SU-DHL-6 (cell line): ENCODE measurements around the gene PTRH2.

ENCODE experiments used
- H2AFZ ChIP-seq: fragments of 200-600 bp; sonication (generic); 2 replicates; pipeline ENCODE4 v1.6.1; 2014; ENCODE audit warnings: low read depth, mild to moderate bottlenecking, moderate library complexity, mixed read lengths, antibody characterized with exemption, low read length; ENCODE audit not compliant: severe bottlenecking
- H3F3A ChIP-seq: fragments of 200-600 bp; shearing (Covaris generic); 2 replicates; pipeline ENCODE4 v1.6.0; 2016; ENCODE audit warnings: antibody characterized with exemption, mild to moderate bottlenecking; ENCODE audit not compliant: insufficient read depth
- H3K27ac ChIP-seq: fragments of 200-600 bp; sonication (generic); 2 replicates; pipeline ENCODE4 v1.5.1; 2016; ENCODE audit warnings: low read depth, mild to moderate bottlenecking, low read length, moderate library complexity, mixed read lengths
- H3K27me3 ChIP-seq: fragments of 200-600 bp; sonication (generic), shearing (Covaris generic); 2 replicates; pipeline ENCODE4 v1.6.0; 2014; ENCODE audit warnings: mild to moderate bottlenecking, low read length
- H3K36me3 ChIP-seq: fragments of 200-600 bp; sonication (generic); 2 replicates; pipeline ENCODE4 v1.6.1; 2014; ENCODE audit warnings: mild to moderate bottlenecking, low read length, mixed read lengths
- H3K4me2 ChIP-seq: fragments of 300-600, 200-600 bp; shearing (Covaris generic), sonication (generic); 2 replicates; pipeline ENCODE4 v1.6.0; 2014; ENCODE audit warnings: low read length, low read depth, mild to moderate bottlenecking; ENCODE audit not compliant: poor library complexity, severe bottlenecking
- H3K4me3 ChIP-seq: fragments of 200-600 bp; sonication (generic); 2 replicates; pipeline ENCODE4 v1.5.1; 2014; ENCODE audit warnings: antibody characterized with exemption, low read length, mild to moderate bottlenecking, mixed read lengths; ENCODE audit not compliant: insufficient read depth, poor library complexity, severe bottlenecking
- H3K79me2 ChIP-seq: fragments of 200-600 bp; sonication (generic); 2 replicates; pipeline ENCODE4 v1.6.1; 2014; ENCODE audit warnings: mild to moderate bottlenecking, low read length, moderate library complexity; ENCODE audit not compliant: insufficient read depth
- H3K9ac ChIP-seq: fragments of 200-600 bp; sonication (generic); 2 replicates; pipeline ENCODE4 v1.7.0; 2014; ENCODE audit warnings: mild to moderate bottlenecking, low read length
- H3K9me2 ChIP-seq: fragments of 200-600 bp; sonication (generic); replicated peaks from 2 replicates; pipeline ENCODE4 v1.6.1; 2014; ENCODE audit warnings: low read length; ENCODE audit not compliant: insufficient read depth
- H3K9me3 ChIP-seq: fragments of 200-600 bp; sonication (generic); 2 replicates; pipeline ENCODE4 v1.6.1; 2014; ENCODE audit warnings: low read length, mixed read lengths; ENCODE audit not compliant: insufficient read depth
- H4K20me1 ChIP-seq: fragments of 200-600 bp; sonication (generic); 2 replicates; pipeline ENCODE4 v1.6.1; 2014; ENCODE audit warnings: low read depth, mild to moderate bottlenecking, antibody characterized with exemption, low read length, moderate library complexity, mixed read lengths
- EZH2phosphoT487 ChIP-seq: fragments of 200-600 bp; sonication (generic), shearing (Covaris generic); conservative IDR thresholded peaks from 2 replicates; pipeline ENCODE4 v1.6.1; 2018; ENCODE audit warnings: mild to moderate bottlenecking, antibody characterized with exemption, low read length, moderate library complexity, mixed read lengths
- TF ChIP-seq, protein P1 (sequence below): fragments of 200-600 bp; sonication (generic); IDR thresholded peaks from one replicate; pipeline ENCODE4 v1.5.1; 2017; ENCODE audit warnings: antibody characterized with exemption, mild to moderate bottlenecking, low read length, moderate library complexity; ENCODE audit not compliant: insufficient read depth, poor library complexity, severe bottlenecking

Gene PTRH2

DNA sequence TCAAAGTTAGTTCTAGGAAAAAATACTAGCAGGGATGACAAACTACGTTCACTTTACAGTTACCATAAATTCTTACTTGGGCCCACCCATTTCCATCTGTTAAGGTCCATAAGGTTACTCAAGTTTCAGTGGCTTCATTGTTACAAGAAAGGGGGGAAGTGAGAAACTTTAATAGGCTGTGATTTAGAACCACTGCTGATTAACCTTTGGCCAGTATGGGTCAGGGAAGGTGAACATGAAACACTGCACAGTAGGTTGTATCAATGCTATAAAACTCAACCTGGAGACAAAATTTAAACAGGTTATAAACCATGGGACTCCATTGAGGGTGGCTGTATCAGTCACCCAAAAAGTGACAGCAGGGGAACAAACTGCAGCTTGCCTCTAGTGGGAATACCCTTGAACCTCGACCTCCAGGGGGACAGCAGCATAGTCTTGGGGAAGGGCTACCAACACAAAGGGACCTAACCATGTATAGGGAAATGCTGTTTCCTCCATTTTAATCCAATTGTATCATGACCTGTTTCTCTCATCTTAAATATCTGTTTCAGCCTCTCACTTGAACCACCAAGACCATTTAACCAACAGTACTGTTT lies 10.4 kb downstream of the PTRH2 start:
- Histone ChIP-seq H3F3A (peaks cover 32% of the 10 kb centered on the region), H3K27ac (no peak overlapping the region), H3K9me3 (no peaks in the 10 kb centered on the region), H4K20me1 (peaks cover 11% of the 10 kb centered on the region; the same call in 1 of the 2 replicates), H3K4me3 (no peak overlapping the region), H3K9ac (no peak overlapping the region), H3K36me3 (peaks cover 20% of the 10 kb centered on the region), H2AFZ (no peak overlapping the region), H3K27me3 (no peaks in the 10 kb centered on the region), H3K79me2 (peaks cover 74% of the 10 kb centered on the region), H3K9me2 (no peaks in the 10 kb centered on the region), H3K4me2 (no peak overlapping the region)
- TF ChIP-seq EZH2phosphoT487 = no peak
- TF ChIP-seq, protein P1, sequence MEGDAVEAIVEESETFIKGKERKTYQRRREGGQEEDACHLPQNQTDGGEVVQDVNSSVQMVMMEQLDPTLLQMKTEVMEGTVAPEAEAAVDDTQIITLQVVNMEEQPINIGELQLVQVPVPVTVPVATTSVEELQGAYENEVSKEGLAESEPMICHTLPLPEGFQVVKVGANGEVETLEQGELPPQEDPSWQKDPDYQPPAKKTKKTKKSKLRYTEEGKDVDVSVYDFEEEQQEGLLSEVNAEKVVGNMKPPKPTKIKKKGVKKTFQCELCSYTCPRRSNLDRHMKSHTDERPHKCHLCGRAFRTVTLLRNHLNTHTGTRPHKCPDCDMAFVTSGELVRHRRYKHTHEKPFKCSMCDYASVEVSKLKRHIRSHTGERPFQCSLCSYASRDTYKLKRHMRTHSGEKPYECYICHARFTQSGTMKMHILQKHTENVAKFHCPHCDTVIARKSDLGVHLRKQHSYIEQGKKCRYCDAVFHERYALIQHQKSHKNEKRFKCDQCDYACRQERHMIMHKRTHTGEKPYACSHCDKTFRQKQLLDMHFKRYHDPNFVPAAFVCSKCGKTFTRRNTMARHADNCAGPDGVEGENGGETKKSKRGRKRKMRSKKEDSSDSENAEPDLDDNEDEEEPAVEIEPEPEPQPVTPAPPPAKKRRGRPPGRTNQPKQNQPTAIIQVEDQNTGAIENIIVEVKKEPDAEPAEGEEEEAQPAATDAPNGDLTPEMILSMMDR = no peak

DNA sequence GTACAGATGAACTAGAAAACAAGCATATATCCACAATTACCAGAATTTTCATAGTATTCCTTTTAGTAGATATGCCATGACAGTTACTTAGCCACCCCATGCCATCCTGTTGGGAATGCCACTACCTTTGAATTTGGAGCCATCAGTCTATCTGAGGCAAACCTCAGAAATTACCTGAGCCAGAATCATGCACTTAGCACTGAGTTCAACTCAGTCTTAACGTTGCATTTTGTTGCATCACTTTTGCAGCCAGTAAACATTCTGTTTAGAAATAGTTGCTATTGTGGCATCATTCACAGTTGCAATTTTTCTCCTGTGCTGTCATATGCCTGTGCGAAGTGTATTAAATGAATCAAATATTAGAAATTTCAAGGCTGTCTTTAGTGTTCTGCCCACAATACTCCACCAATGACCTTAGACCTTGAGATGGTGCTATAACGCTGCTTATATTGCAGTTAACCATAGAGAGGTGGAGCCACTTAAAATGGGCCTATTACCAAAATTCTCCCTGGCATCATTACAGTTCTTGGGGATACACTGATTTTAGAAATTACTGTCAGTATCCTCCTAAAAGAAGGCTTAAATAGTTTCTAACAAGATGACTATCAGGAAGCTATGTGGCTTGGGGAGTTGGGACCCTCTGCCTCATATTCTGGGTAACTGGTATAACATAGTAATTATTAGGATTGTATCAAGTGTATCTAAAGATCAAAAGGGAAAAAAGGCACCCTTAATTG lies 11.1 kb downstream of the PTRH2 start:
- Histone ChIP-seq H3K4me2 (no peak overlapping the region), H3K27ac (no peak overlapping the region), H3K9ac (no peak overlapping the region), H3F3A (peaks cover 32% of the 10 kb centered on the region), H3K4me3 (no peak overlapping the region), H3K27me3 (no peaks in the 10 kb centered on the region), H3K9me3 (no peaks in the 10 kb centered on the region), H2AFZ (no peak overlapping the region), H3K79me2 (peaks cover 68% of the 10 kb centered on the region), H3K9me2 (no peaks in the 10 kb centered on the region), H4K20me1 (peaks cover 11% of the 10 kb centered on the region; the same call in 1 of the 2 replicates), H3K36me3 (peaks cover 20% of the 10 kb centered on the region)
- TF ChIP-seq EZH2phosphoT487 = no peak
- TF ChIP-seq, protein P1 = no peak

DNA sequence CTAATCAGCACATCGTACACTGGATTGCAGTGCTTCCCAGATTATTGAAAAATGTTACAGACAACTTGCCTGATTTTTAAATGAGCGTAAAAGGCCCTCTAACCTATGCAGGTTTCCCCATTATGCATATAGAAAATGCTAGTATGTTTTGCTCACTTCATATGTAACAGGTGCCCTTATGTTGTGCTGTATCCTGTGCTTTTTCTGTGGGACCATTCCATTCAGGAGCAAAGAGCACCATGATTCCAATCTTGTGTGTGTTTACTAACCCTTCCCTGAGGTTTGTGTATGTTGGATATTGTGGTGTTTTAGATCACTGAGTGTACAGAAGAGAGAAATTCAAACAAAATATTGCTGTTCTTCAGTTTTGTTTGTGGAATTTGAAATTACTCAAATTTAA lies 12.9 kb downstream of the PTRH2 start:
- Histone ChIP-seq H3K4me2 (no peak overlapping the region), H3K27ac (no peak overlapping the region), H3K4me3 (no peak overlapping the region), H2AFZ (no peak overlapping the region), H3K27me3 (no peaks in the 10 kb centered on the region), H3K9ac (no peak overlapping the region), H3K79me2 (peaks cover 57% of the 10 kb centered on the region), H3K36me3 (peaks cover 38% of the 10 kb centered on the region), H3K9me3 (no peaks in the 10 kb centered on the region), H3F3A (peaks cover 45% of the 10 kb centered on the region), H4K20me1 (peaks cover 7% of the 10 kb centered on the region; the same call in 1 of the 2 replicates), H3K9me2 (no peaks in the 10 kb centered on the region)
- TF ChIP-seq, protein P1 = no peak
- no peak for TF ChIP-seq EZH2phosphoT487
